ENCODE data around the gene DOCK1. TPM values are rescaled to one million over a fixed set of nuclear protein-coding genes. Genes with fewer than 3 reads are reported as not detected.

Gene DOCK1
- polyA plus RNA-seq, 1 donor from 2014 or later = 2.7 TPM

GRCh38 chr10:127492607-127493250 is 587.5 kb downstream of the DOCK1 start:
- Histone ChIP-seq H3K27me3 (ENCODE audit: insufficient read depth, low read depth, low read length) (no peaks in the 10 kb centered on the region), H3K79me2 (replicated peaks; ENCODE audit: insufficient read depth, low read length) (no peaks in the 10 kb centered on the region), H3K4me3 (ENCODE audit: low read length) (no peak overlapping the region), H4K20me1 (ENCODE audit: insufficient read depth) (no peaks in the 10 kb centered on the region), H2AFZ (ENCODE audit: low read depth, low read length) (no peak overlapping the region), H3F3A (ENCODE audit: insufficient read depth, low read length, poor library complexity, severe bottlenecking) (no peaks in the 10 kb centered on the region), H3K9ac (ENCODE audit: low read length) (no peak overlapping the region), H3K36me3 (ENCODE audit: insufficient read depth, low read length) (no peaks in the 10 kb centered on the region), H3K4me2 (ENCODE audit: low read length) (no peak overlapping the region), H3K9me3 (ENCODE audit: low read length) (no peaks in the 10 kb centered on the region), H3K27ac (ENCODE audit: low read length) (no peak overlapping the region), H3K9me2 (ENCODE audit: insufficient read depth, low read length) (no peaks in the 10 kb centered on the region)
- TF ChIP-seq EZH2 (IDR thresholded peaks at IDR 0.05; ENCODE audit: borderline replicate concordance, insufficient read depth, low read length, poor library complexity, severe bottlenecking) = no peak
- no peak for TF ChIP-seq SMC3 (conservative IDR thresholded peaks at IDR 0.05; ENCODE audit: poor library complexity)

- H3K9ac ChIP-seq (ENCODE audit: low read length) = no peak overlapping the region
- H3K4me3 ChIP-seq (ENCODE audit: low read length) = no peak overlapping the region
- H3K9me3 ChIP-seq (ENCODE audit: low read length) = no peaks in the 10 kb centered on the region
- no peaks in the 10 kb centered on the region for H4K20me1 ChIP-seq (ENCODE audit: insufficient read depth)
- H3K4me2 ChIP-seq (ENCODE audit: low read length) = no peak overlapping the region
- H2AFZ ChIP-seq (ENCODE audit: low read depth, low read length) = no peak overlapping the region
- H3K27me3 ChIP-seq (ENCODE audit: insufficient read depth, low read depth, low read length) = no peaks in the 10 kb centered on the region
- no peaks in the 10 kb centered on the region for H3K79me2 ChIP-seq (replicated peaks; ENCODE audit: insufficient read depth, low read length)
- H3K36me3 ChIP-seq (ENCODE audit: insufficient read depth, low read length) = no peaks in the 10 kb centered on the region
- no peak overlapping the region for H3K27ac ChIP-seq (ENCODE audit: low read length)
- no peaks in the 10 kb centered on the region for H3K9me2 ChIP-seq (ENCODE audit: insufficient read depth, low read length)
- no peaks in the 10 kb centered on the region for H3F3A ChIP-seq (ENCODE audit: insufficient read depth, low read length, poor library complexity, severe bottlenecking)
- TF ChIP-seq TAF1 (IDR thresholded peaks at IDR 0.05; ENCODE audit: low read depth) = no peak
- TF ChIP-seq SMC3 (conservative IDR thresholded peaks at IDR 0.05; ENCODE audit: poor library complexity) = no peak
- no peak for TF ChIP-seq MXI1 (conservative IDR thresholded peaks at IDR 0.05; ENCODE audit: poor library complexity, severe bottlenecking)
- TF ChIP-seq EZH2 (IDR thresholded peaks at IDR 0.05; ENCODE audit: borderline replicate concordance, insufficient read depth, low read length, poor library complexity, severe bottlenecking) = no peak
- no peak for TF ChIP-seq EP300 (conservative IDR thresholded peaks at IDR 0.05; ENCODE audit: poor library complexity, severe bottlenecking)
- no peak for TF ChIP-seq RAD21 (conservative IDR thresholded peaks at IDR 0.05)
- no peak for TF ChIP-seq POLR2AphosphoS5 (IDR thresholded peaks at IDR 0.05)
- TF ChIP-seq REST (IDR thresholded peaks at IDR 0.05; ENCODE audit: borderline replicate concordance) = no peak
- TF ChIP-seq CTCF (IDR thresholded peaks at IDR 0.05; ENCODE audit: poor library complexity, severe bottlenecking) = no peak
Measured at GRCh38 chr10:127496035-127496434, 590.8 kb downstream of the DOCK1 start.

Data from neural cell (in vitro differentiated cells).